ENCODE results near the gene LETMD1. TPM values are rescaled to one million over a fixed set of nuclear protein-coding genes. Genes with fewer than 3 reads are reported as not detected.

Gene LETMD1
- total and polyA plus RNA-seq, 2 of the 13 experiments (the other 11 are each of a cell fraction or from before 2014, with no cell fraction given) = 43.3 to 87.7 TPM

- TF ChIP-seq MIER3 (CRISPR knock-in tag; IDR thresholded peaks at IDR 0.05; ENCODE audit: borderline replicate concordance) (peak; percentile 52; the same call in 1 of the 2 replicates), KLF11 (CRISPR knock-in tag; IDR thresholded peaks at IDR 0.05) (no peak), GATA4 (IDR thresholded peaks at IDR 0.05; ENCODE audit: borderline replicate concordance, low read depth) (no peak; the same call in 1 of the 2 replicates), ERF (CRISPR knock-in tag; IDR thresholded peaks at IDR 0.05) (peak; percentile 86), SP5 (CRISPR knock-in tag; IDR thresholded peaks at IDR 0.05; ENCODE audit: borderline replicate concordance, low read depth) (no peak), YEATS2 (CRISPR knock-in tag; IDR thresholded peaks at IDR 0.05; ENCODE audit: borderline replicate concordance) (0 out of 2 replicates have a peak, but pooled peaks have one; percentile 26), YY1 (IDR thresholded peaks at IDR 0.05; ENCODE audit: insufficient read depth, insufficient replicate concordance, low read depth, low read length) (no peak), ZNF260 (CRISPR knock-in tag; IDR thresholded peaks at IDR 0.05; ENCODE audit: borderline replicate concordance, low read depth) (no peak), ZNF879 (CRISPR knock-in tag; IDR thresholded peaks at IDR 0.05) (peak; percentile 18; the same call in 1 of the 2 replicates), ZNF639 (CRISPR knock-in tag; conservative IDR thresholded peaks at IDR 0.05) (peak; percentile 80; the same call in 1 of the 2 replicates), SRSF1 (optimal IDR thresholded peaks at IDR 0.05; ENCODE audit: low read depth, low read length) (no peak), ZFP90 (CRISPR knock-in tag; IDR thresholded peaks at IDR 0.05; ENCODE audit: borderline replicate concordance) (peak; percentile 66; the same call in 1 of the 2 replicates), ZFP37 (CRISPR knock-in tag; IDR thresholded peaks at IDR 0.05; ENCODE audit: borderline replicate concordance) (peak; percentile 77; the same call in 1 of the 2 replicates), XRCC5 (optimal IDR thresholded peaks at IDR 0.05; ENCODE audit: low read length) (peak; percentile 47), ZNF839 (CRISPR knock-in tag; IDR thresholded peaks at IDR 0.05; ENCODE audit: borderline replicate concordance) (peak; percentile 80; the same call in 1 of the 2 replicates), REPIN1 (CRISPR knock-in tag; IDR thresholded peaks at IDR 0.05; ENCODE audit: borderline replicate concordance, low read depth) (peak; percentile 92), SMARCE1 (IDR thresholded peaks at IDR 0.05; ENCODE audit: borderline replicate concordance) (no peak), ZNF557 (CRISPR knock-in tag; IDR thresholded peaks at IDR 0.05) (no peak), TSC22D2 (CRISPR knock-in tag; IDR thresholded peaks at IDR 0.05; ENCODE audit: borderline replicate concordance) (no peak; the same call in 1 of the 2 replicates), ZBTB49 (CRISPR knock-in tag; IDR thresholded peaks at IDR 0.05; ENCODE audit: borderline replicate concordance) (no peak), ZNF451 (CRISPR knock-in tag; IDR thresholded peaks at IDR 0.05) (peak; percentile 45; the same call in 1 of the 2 replicates)
- TF ChIP-seq, protein P1, sequence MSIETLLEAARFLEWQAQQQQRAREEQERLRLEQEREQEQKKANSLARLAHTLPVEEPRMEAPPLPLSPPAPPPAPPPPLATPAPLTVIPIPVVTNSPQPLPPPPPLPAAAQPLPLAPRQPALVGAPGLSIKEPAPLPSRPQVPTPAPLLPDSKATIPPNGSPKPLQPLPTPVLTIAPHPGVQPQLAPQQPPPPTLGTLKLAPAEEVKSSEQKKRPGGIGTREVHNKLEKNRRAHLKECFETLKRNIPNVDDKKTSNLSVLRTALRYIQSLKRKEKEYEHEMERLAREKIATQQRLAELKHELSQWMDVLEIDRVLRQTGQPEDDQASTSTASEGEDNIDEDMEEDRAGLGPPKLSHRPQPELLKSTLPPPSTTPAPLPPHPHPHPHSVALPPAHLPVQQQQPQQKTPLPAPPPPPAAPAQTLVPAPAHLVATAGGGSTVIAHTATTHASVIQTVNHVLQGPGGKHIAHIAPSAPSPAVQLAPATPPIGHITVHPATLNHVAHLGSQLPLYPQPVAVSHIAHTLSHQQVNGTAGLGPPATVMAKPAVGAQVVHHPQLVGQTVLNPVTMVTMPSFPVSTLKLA (IDR thresholded peaks at IDR 0.05) = peak; percentile 48
- TF ChIP-seq, protein P2, sequence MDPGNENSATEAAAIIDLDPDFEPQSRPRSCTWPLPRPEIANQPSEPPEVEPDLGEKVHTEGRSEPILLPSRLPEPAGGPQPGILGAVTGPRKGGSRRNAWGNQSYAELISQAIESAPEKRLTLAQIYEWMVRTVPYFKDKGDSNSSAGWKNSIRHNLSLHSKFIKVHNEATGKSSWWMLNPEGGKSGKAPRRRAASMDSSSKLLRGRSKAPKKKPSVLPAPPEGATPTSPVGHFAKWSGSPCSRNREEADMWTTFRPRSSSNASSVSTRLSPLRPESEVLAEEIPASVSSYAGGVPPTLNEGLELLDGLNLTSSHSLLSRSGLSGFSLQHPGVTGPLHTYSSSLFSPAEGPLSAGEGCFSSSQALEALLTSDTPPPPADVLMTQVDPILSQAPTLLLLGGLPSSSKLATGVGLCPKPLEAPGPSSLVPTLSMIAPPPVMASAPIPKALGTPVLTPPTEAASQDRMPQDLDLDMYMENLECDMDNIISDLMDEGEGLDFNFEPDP (CRISPR knock-in tag; conservative IDR thresholded peaks at IDR 0.05) = 0 out of 2 replicates have a peak, but pooled peaks have one; percentile 93
These were observed 22.1 kb upstream of the LETMD1 start, which contains the start of gene SLC11A2 (continued) for GRCh38 chr12:51025836-51026638.
